GM23338 (cell line): ENCODE results near the gene MAP4K1.

Experiments used
- CREB1 ChIP-seq: fragments of 250-450 bp; sonication (Bioruptor Pico); IDR thresholded peaks from 2 replicates; pipeline ENCODE4 v1.5.0; 2020; ENCODE audit warnings: low read depth, mild to moderate bottlenecking, moderate library complexity
- CTCF ChIP-seq, 2 experiments: fragments of 200-600 bp in 1 of 2; sonication (generic) in 1 of 2; conservative IDR thresholded peaks; 2 replicates each; pipeline versions ENCODE4 v1.5.1 to v1.6.1; 2016 to 2017; ENCODE audit warnings: antibody characterized with exemption in 2 of 2, low read depth in 2 of 2, mild to moderate bottlenecking in 2 of 2, moderate library complexity in 1 of 2
- ETS1 ChIP-seq: IDR thresholded peaks from 2 replicates; pipeline ENCODE4 v1.6.1; 2016; ENCODE audit warnings: antibody characterized with exemption
- EZH2 ChIP-seq: fragments of 200-600 bp; sonication (generic); IDR thresholded peaks from one replicate; pipeline ENCODE4 v1.8.0; 2017; ENCODE audit warnings: antibody characterized with exemption, mild to moderate bottlenecking, low read depth; ENCODE audit not compliant: unreplicated experiment
- EZH2phosphoT487 ChIP-seq: fragments of 200-600 bp; sonication (generic); IDR thresholded peaks from one replicate; pipeline ENCODE4 v1.8.1; 2018; ENCODE audit warnings: antibody characterized with exemption; ENCODE audit not compliant: unreplicated experiment
- JUNB ChIP-seq: IDR thresholded peaks from one replicate; pipeline ENCODE4 v1.6.1; 2016; ENCODE audit warnings: antibody characterized with exemption; ENCODE audit not compliant: unreplicated experiment
- NANOG ChIP-seq: IDR thresholded peaks from 2 replicates; pipeline ENCODE4 v1.6.1; 2016; ENCODE audit warnings: antibody characterized with exemption, borderline replicate concordance
- POLR2AphosphoS5 ChIP-seq: IDR thresholded peaks from 2 replicates; pipeline ENCODE4 v1.6.1; 2016; ENCODE audit warnings: antibody characterized with exemption, low read depth
- REST ChIP-seq: IDR thresholded peaks from one replicate; pipeline ENCODE4 v1.6.1; 2018; ENCODE audit warnings: antibody characterized with exemption; ENCODE audit not compliant: unreplicated experiment
- STAT1 ChIP-seq: IDR thresholded peaks from one replicate; pipeline ENCODE4 v1.6.1; 2016; ENCODE audit warnings: antibody characterized with exemption; ENCODE audit not compliant: unreplicated experiment
- ZNF114 ChIP-seq: fragments of 250-450 bp; sonication (Bioruptor Pico); IDR thresholded peaks from 2 replicates; pipeline ENCODE4 v1.5.0; 2020; ENCODE audit warnings: mild to moderate bottlenecking, moderate library complexity
- ZNF331 ChIP-seq: fragments of 250-450 bp; sonication (Bioruptor Pico); IDR thresholded peaks from 2 replicates; pipeline ENCODE4 v1.5.0; 2020; ENCODE audit warnings: low read depth, mild to moderate bottlenecking, moderate library complexity
- ZNF462 ChIP-seq: fragments of 250-450 bp; sonication (Bioruptor Pico); IDR thresholded peaks from 2 replicates; pipeline ENCODE4 v1.5.0; 2020; ENCODE audit warnings: mild to moderate bottlenecking, moderate library complexity

- TF ChIP-seq POLR2AphosphoS5 (no peak), CTCF (conservative IDR thresholded peaks at IDR 0.05; ENCODE audit: low read depth in 2 of 2) (no peak), ZNF331 (no peak), NANOG (no peak), EZH2phosphoT487 (no peak), ZNF114 (CRISPR knock-in tag) (no peak), ETS1 (no peak), EZH2 (no peak), JUNB (no peak), CREB1 (no peak), REST (no peak), STAT1 (no peak), ZNF462 (CRISPR knock-in tag) (no peak)
Observed at GRCh38 chr19:38557205-38557799, 60.5 kb downstream of the MAP4K1 start.
